A549 treated with AZD2906 at 1 μM for 4 hours (cell line): ENCODE results near the gene LRP10. TPM values are rescaled to one million over a fixed set of nuclear protein-coding genes. Genes with fewer than 3 reads are reported as not detected.

ENCODE experiments used
- total RNA-seq: library from RNA; stranded (reverse); fragments of 200-300 nt; extraction: Qiagen RNA extraction; gene quantifications from 5 replicates; pipeline ENCODE4 v1.2.3, GENCODE V29; 2022

The LRP10 gene, protein sequence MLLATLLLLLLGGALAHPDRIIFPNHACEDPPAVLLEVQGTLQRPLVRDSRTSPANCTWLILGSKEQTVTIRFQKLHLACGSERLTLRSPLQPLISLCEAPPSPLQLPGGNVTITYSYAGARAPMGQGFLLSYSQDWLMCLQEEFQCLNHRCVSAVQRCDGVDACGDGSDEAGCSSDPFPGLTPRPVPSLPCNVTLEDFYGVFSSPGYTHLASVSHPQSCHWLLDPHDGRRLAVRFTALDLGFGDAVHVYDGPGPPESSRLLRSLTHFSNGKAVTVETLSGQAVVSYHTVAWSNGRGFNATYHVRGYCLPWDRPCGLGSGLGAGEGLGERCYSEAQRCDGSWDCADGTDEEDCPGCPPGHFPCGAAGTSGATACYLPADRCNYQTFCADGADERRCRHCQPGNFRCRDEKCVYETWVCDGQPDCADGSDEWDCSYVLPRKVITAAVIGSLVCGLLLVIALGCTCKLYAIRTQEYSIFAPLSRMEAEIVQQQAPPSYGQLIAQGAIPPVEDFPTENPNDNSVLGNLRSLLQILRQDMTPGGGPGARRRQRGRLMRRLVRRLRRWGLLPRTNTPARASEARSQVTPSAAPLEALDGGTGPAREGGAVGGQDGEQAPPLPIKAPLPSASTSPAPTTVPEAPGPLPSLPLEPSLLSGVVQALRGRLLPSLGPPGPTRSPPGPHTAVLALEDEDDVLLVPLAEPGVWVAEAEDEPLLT
- 70.7 to 81.5 TPM (median 77.8 TPM) in 5 replicates for total RNA-seq

DNA sequence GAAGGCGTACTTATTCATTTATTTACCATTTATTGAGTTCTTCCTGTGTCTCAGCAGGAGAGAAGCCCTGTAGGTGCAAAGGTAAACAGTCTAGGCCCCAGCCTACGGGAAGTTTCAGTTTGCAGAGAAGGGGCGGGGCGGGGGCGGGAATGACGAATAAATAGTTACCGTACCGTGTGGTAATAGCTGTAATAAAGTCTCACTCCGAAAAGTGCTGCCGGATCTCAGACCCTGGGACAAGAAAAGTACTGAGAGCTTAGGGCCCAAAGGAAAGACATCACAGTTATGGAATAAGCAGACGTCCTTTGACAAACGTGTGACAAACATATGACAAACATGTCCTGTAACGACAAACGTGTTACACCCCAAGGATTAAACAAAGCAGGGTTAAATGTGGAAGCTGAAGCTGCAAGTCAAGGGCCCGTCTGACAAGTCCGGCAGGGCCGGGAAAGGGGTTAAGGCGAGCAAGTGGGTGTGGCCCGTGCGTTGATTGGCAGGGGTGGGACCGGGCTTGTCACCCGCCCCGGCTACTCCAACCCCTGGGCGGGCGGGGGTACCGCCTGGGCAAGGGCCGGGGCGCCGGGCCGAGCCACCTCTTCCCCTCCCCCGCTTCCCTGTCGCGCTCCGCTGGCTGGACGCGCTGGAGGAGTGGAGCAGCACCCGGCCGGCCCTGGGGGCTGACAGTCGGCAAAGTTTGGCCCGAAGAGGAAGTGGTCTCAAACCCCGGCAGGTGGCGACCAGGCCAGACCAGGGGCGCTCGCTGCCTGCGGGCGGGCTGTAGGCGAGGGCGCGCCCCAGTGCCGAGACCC lies at the start of gene LRP10:
Gene LRP10 (plus strand): TSS at position 517 of the 809 bp plus-strand sequence. CDS start 564 bp downstream, outside the sequence.

DNA sequence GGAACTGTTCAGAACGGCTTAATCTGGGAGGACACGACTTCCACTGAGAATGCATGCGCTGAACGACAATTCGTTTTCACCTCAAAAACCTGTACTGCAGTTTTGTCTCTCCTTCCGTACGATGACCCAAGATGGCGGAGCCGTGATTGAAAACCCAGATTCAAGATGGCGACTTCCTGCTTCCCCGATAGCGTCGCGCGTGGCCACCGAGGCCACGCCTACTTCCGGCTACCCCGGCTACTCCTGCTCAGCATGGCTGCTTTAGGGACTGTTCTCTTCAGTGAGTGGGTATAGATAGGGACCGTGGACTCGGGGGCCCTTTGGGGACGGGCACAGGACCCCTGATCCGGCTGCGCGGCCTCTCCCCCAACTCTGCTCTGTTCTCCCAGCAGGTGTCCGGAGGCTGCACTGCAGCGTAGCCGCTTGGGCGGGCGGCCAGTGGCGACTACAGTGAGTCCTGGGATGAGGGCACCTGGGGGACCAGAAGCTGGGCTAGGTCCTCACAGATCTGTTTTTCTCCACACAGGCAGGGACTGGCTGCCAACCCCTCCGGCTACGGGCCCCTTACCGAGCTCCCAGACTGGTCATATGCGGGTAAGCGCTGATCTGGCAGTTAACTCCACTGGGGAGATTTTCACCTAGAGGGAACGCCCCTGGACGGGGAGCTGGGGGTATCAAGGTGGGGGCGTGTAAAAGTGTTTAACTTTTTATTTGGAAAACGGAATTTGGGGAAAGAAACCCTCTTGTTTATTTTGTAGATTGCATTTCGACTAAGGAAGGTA lies 41.7 kb upstream of the LRP10 start, which contains the start of gene MRPL52:
Gene MRPL52 (plus strand): TSS at position 227 of the 782 bp plus-strand sequence. CDS start 26 bp downstream, at position 253.

DNA sequence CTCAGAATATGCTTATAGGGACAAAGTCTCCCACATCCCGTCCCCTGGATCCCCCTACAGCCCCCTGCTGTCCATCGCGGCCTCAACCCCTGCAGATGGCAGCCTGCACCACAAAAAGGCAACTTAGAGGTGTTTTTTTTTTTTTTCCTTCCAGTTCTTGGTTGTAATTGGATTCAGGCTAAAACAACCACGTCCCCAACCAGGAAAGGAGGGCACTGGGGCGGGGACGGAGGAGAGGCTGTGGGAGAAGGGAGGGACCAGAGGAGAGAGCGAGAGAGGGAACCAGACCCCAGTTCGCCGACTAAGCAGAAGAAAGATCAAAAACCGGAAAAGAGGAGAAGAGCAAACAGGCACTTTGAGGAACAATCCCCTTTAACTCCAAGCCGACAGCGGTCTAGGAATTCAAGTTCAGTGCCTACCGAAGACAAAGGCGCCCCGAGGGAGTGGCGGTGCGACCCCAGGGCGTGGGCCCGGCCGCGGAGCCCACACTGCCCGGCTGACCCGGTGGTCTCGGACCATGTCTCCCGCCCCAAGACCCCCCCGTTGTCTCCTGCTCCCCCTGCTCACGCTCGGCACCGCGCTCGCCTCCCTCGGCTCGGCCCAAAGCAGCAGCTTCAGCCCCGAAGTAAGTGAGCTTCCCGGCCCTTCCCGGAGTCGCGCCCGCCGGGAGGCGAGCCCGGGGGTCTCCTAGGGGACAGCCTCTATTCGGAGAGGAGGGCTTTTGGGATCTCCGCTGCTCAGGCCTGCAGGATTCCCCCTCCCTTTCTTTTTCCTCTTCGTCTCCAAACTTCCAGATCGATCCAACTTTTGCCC lies 35.0 kb upstream of the LRP10 start, which contains the start of gene MMP14:
Gene MMP14 (plus strand): TSS at position 285 of the 813 bp plus-strand sequence. CDS start 233 bp downstream, at position 518.

DNA sequence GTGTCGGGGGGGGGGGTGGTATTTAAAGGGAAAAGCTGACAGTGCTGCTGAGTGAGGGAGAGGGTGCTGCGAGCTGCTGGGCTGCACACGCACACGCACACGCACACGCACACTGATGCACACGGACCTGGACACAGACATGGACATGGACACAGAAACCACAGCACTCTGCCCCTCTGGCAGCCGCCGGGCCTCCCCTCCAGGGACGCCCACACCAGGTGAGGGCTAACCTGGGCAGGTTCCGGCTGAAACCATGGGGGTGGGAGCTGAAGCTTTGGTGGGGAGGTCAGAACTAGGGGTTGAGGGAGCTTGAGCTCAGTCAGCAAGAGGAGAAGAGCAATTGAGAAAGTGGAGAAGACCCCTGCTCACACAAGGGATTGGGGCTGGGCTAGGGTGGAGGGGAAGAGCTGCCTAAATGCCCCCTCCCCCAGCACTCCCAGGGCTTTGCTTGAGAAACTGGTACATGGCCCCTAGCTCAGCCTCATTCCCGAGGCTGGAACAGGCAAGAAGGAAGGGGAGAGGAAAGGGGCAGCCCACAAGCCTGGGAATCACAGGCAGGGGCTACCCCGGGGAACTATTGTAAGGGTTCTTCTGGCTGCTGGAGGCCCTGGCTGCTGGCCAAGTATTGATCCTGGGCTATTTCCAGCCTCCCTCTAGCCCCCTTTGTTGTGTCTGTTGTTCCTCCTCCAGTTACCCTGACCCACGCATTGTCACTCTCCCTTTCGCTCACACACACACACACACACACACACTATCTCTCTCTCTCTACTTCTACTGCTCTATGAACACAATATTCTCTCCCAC lies 11.8 kb downstream of the LRP10 start, which contains the start of gene REM2:
Gene REM2 (plus strand): TSS at position 50 of the 804 bp plus-strand sequence. CDS start 66 bp downstream, at position 116.

DNA sequence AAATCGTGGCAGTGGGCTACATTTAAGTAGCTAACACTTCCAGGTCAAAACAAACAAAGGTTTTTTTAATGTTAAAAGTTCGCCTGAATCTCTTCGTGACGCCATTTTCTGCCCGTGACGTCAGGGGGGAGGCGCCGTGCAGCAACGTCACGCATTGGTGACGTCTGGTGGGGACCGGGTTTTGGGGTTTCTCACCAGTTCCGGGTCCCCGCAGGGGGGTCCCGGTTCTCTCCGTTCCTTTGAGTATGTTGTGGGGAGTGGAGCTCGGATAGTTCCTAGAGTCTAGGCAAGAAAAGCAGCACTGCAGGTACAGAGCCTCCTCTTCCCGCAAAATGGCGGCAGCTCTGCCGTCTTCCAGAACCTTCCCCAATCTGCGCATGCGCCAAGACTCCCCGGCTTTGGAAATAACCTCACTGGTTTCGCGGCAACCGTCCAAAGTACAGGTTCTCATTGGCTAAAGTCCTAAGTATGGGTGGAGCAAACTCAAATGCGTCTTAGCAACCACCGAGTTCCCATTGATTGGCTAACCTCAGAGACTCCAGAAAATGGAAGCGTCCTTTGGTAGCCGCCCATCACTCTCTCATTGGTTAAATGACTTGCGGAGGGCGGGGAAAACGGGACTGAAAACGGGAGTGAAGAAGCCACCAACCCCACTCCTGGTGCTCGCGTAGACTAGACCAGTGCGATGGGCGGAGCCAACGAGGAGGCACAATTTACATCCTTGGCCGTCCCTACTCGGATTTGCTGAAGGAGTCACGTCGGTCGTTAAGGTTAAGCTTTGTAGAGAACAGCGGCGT lies 47.5 kb downstream of the LRP10 start, which contains the start of gene RBM23:
Gene RBM23 (minus strand): TSS at position 346 of the 797 bp plus-strand sequence.

DNA sequence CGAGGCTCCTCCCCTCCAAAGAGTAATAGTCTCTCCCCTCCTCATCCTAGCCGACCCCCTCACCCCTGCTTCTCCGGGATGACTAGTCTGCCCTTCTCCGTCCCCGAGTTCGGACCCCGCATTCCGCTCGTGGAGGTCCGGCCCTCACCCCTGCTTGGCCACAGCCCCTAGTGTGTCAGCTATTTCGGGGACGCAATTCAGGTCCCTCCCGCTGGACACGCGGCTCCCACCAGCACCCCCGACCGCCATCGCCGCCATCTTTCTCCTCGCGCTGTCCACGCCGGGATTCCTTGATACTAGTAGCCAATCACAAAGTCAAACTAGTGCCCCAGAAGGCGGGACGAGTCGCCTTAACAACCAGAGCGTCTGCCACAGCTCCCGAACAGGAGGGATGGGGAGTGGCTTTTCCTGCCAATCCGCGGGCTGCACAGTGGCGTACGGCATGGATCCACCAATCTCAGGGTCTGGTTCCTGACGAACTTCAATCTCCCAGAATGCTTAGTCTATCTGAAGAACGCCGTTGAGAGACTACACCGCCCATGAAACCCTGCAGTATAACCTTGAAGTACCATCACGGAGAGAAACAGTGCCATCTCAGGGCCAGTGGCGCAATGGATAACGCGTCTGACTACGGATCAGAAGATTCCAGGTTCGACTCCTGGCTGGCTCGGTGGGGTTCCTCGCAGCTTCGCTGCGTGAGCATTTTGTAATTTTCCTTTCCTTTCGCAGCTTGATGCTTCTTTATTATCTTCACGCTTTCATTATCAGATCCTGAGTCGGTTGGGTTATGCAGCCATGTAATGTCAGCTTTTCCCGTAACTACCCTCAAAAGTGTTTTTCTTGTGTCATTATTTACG lies 57.8 kb downstream of the LRP10 start, which contains the start of gene PRMT5:
Gene PRMT5 (minus strand): TSS at position 273 of the 857 bp plus-strand sequence. CDS start 15 bp downstream, at position 258.

Other genes starting within 250 kb of the LRP10 start
- gene OR6J1, start 227.4 kb upstream of the LRP10 start, total RNA-seq = not detected in 5 replicates
- gene OXA1L, start 105.1 kb upstream of the LRP10 start, total RNA-seq = 142 to 163 TPM (median 159 TPM) in 5 replicates
- gene SLC7A7, start 56.3 kb upstream of the LRP10 start, total RNA-seq = 18.9 to 31.0 TPM (median 23.9 TPM) in 5 replicates
- 128 to 227 TPM (median 194 TPM) in 5 replicates for gene MRPL52, start 41.9 kb upstream of the LRP10 start, total RNA-seq
- gene MMP14, start 35.2 kb upstream of the LRP10 start, total RNA-seq = 0.44 to 0.74 TPM (median 0.55 TPM) in 5 replicates
- 0.28 to 0.38 TPM (median 0.33 TPM) in 5 replicates for gene REM2, start 11.5 kb downstream of the LRP10 start, total RNA-seq
- gene RBM23, start 47.4 kb downstream of the LRP10 start, total RNA-seq = 53.1 to 62.4 TPM (median 56.4 TPM) in 5 replicates
- 90.1 to 270 TPM (median 99.0 TPM) in 5 replicates for gene PRMT5, start 57.6 kb downstream of the LRP10 start, total RNA-seq
- 34.1 to 39.9 TPM (median 35.6 TPM) in 5 replicates for gene HAUS4, start 85.3 kb downstream of the LRP10 start, total RNA-seq
- gene AJUBA, start 110.8 kb downstream of the LRP10 start, total RNA-seq = 31.9 to 40.2 TPM (median 34.0 TPM) in 5 replicates
- gene C14orf93, start 138.4 kb downstream of the LRP10 start, total RNA-seq = 2.5 to 3.5 TPM (median 3.5 TPM) in 5 replicates
- gene PSMB5, start 163.2 kb downstream of the LRP10 start, total RNA-seq = 293 to 320 TPM (median 308 TPM) in 5 replicates
- gene PSMB11, start 170.5 kb downstream of the LRP10 start, total RNA-seq = not detected in 5 replicates
- gene CDH24, start 185.8 kb downstream of the LRP10 start, total RNA-seq = 2.5 to 4.6 TPM (median 4.4 TPM) in 5 replicates
- 79.6 to 94.2 TPM (median 84.7 TPM) in 5 replicates for gene ACIN1, start 223.4 kb downstream of the LRP10 start, total RNA-seq
- 74.5 to 105 TPM (median 99.7 TPM) in 5 replicates for gene C14orf119, start 223.8 kb downstream of the LRP10 start, total RNA-seq
- gene CIROP, start 233.2 kb downstream of the LRP10 start, total RNA-seq = not detected in 5 replicates
- gene CEBPE, start 247.5 kb downstream of the LRP10 start, total RNA-seq = 0.06 TPM in 1 of 5 replicates, not detected in the others